GM19238 (cell line): ENCODE measurements around the gene ARMH4.

Experiments used
- DNase-seq: peaks from one replicate; pipeline ENCODE4 v3.0.0; 2011; ENCODE audit warnings: low spot score; ENCODE audit not compliant: insufficient read length

Gene ARMH4

GRCh38 chr14:57962325-57963035 is 189.5 kb downstream of the ARMH4 start:
- no peak for DNase-seq

DNA sequence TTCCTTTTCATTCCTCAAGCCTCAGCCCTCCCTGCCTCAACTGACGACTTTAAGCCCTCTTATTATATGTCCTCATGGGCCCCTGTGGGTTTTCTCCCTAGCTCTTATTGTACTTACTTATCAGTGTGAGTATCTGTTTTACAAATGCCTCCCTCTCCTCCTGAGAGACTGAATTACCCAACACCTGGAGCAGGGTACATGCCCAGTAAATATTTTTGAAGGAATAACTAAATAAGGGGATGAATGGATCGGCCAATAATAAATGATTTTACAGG is 190.3 kb downstream of the ARMH4 start:
- DNase-seq, result no peak

GRCh38 chr14:57960946-57961785 is 190.8 kb downstream of the ARMH4 start:
- no peak for DNase-seq

- no peak for DNase-seq
Observed at GRCh38 chr14:57957441-57957840, 194.6 kb downstream of the ARMH4 start.
